Retinal pigment epithelial cell (primary cell): Measurements from ENCODE around the gene PRRX2.

Source experiments
- DNase-seq: peaks from one replicate; pipeline ENCODE4 v3.0.0-alpha.2; 2010; ENCODE audit warnings: low read depth
- H3K4me3 ChIP-seq: 2 replicates; pipeline ENCODE4 v1.5.1; 2011; ENCODE audit warnings: mild to moderate bottlenecking, low read length, control low read depth, moderate library complexity
- CTCF ChIP-seq: conservative IDR thresholded peaks from 2 replicates; pipeline ENCODE4 v1.5.1; 2011; ENCODE audit warnings: low read depth, low read length, control low read depth, inconsistent platforms

PRRX2 gene

GRCh38 chr9:129687391-129687790 is 21.9 kb downstream of the PRRX2 start:
- TF ChIP-seq CTCF = no peak
- no peak overlapping the region for H3K4me3 ChIP-seq
- no peak for DNase-seq

GRCh38 chr9:129688285-129689043 is 23.0 kb downstream of the PRRX2 start:
- TF ChIP-seq CTCF = no peak

GRCh38 chr9:129692534-129692933 is 27.1 kb downstream of the PRRX2 start:
- DNase-seq = no peak

More at GRCh38 chr9:129688285-129689043, 23.0 kb downstream of the PRRX2 start:
- no peak overlapping the region for H3K4me3 ChIP-seq
- no peak for DNase-seq

GRCh38 chr9:129693741-129694140 is 28.3 kb downstream of the PRRX2 start:
- DNase-seq = no peak
- H3K4me3 ChIP-seq = no peak overlapping the region
- no peak for TF ChIP-seq CTCF

More at GRCh38 chr9:129692534-129692933, 27.1 kb downstream of the PRRX2 start:
- TF ChIP-seq CTCF = no peak
- no peak overlapping the region for H3K4me3 ChIP-seq

- no peak for DNase-seq
- TF ChIP-seq CTCF = no peak
- H3K4me3 ChIP-seq = no peak overlapping the region
Observed at GRCh38 chr9:129694243-129694646, 28.8 kb downstream of the PRRX2 start.

GRCh38 chr9:129695870-129696269 is 30.4 kb downstream of the PRRX2 start:
- no peak overlapping the region for H3K4me3 ChIP-seq
- no peak for DNase-seq
- TF ChIP-seq CTCF = no peak
